H1 (cell line): ENCODE measurements around the gene ADK. TPM values are rescaled to one million over a fixed set of nuclear protein-coding genes. Genes with fewer than 3 reads are reported as not detected.

Experiments used
- CTCF ChIA-PET: fragments of 300-600 bp; sonication (Branson Sonifier 250); formaldehyde crosslinking; loops from one replicate; lab custom pipeline; 2021; ENCODE audit not compliant: partially characterized antibody; lab: Charles Lee
- POLR2A ChIA-PET: fragments of 300-600 bp; sonication (Branson Sonifier 250); formaldehyde crosslinking; loops from one replicate; lab custom pipeline; 2021; ENCODE audit warnings: inconsistent platforms; ENCODE audit not compliant: partially characterized antibody; lab: Charles Lee
- DNase-seq, 2 experiments: peaks; one replicate each; pipeline versions ENCODE4 v3.0.0 to v3.0.0-alpha.2; 2010 to 2022; ENCODE audit warnings: low spot score in 2 of 2, low read depth in 1 of 2, mixed read lengths in 1 of 2
- FAIRE-seq: peaks from 2 replicates; lab custom pipeline; 2011; peaks lifted over from hg19 to GRCh38; lab: Jason Lieb, UNC
- H2AFZ ChIP-seq: 2 replicates; pipeline ENCODE4 v1.8.1; 2012; ENCODE audit warnings: low read length, inconsistent platforms
- H2AK5ac ChIP-seq: 2 replicates; pipeline ENCODE4 v1.6.1; 2013; ENCODE audit warnings: low read depth, low read length
- H2BK120ac ChIP-seq: replicated peaks from 2 replicates; pipeline ENCODE3; 2013; ENCODE audit warnings: low read depth, low read length, inconsistent platforms
- H2BK12ac ChIP-seq: 2 replicates; pipeline ENCODE4 v1.6.1; 2013; ENCODE audit warnings: low read depth, low read length
- H2BK15ac ChIP-seq: 2 replicates; pipeline ENCODE4 v1.6.1; 2013; ENCODE audit warnings: low read length
- H2BK20ac ChIP-seq: 2 replicates; pipeline ENCODE4 v1.6.1; 2013; ENCODE audit warnings: low read length
- H2BK5ac ChIP-seq: 2 replicates; pipeline ENCODE4 v1.6.1; 2013; ENCODE audit warnings: low read depth, low read length
- H3K14ac ChIP-seq: 2 replicates; pipeline ENCODE4 v1.6.1; 2013; ENCODE audit warnings: inconsistent platforms; ENCODE audit not compliant: insufficient read length
- H3K18ac ChIP-seq: 2 replicates; pipeline ENCODE4 v1.6.1; 2013; ENCODE audit warnings: low read length; ENCODE audit errors: extremely low read depth
- H3K23ac ChIP-seq: 2 replicates; pipeline ENCODE4 v1.6.1; 2013; ENCODE audit warnings: inconsistent platforms; ENCODE audit not compliant: insufficient read length
- H3K23me2 ChIP-seq: 2 replicates; pipeline ENCODE4 v1.6.1; 2013; ENCODE audit warnings: low read depth, low read length
- H3K27ac ChIP-seq: 2 replicates; pipeline ENCODE4 v1.6.1; 2011; ENCODE audit warnings: low read depth, low read length, inconsistent platforms
- H3K27me3 ChIP-seq, 4 experiments: replicated peaks in 1 of 4; 1 replicate in 1 of 4; 2 replicates in 3 of 4; pipeline versions ENCODE4 v1.6.1 to v1.8.1; 2011 to 2013; ENCODE audit warnings: low read length in 3 of 4, mild to moderate bottlenecking in 3 of 4, inconsistent platforms in 2 of 4, mixed read lengths in 2 of 4, moderate library complexity in 1 of 4; ENCODE audit not compliant: control insufficient read depth in 3 of 4, insufficient read depth in 3 of 4; ENCODE audit errors: extremely low read depth in 1 of 4
- H3K36me3 ChIP-seq, 4 experiments: 2 replicates each; pipeline versions ENCODE4 v1.6.1 to v1.8.1; 2011 to 2013; ENCODE audit warnings: mild to moderate bottlenecking in 4 of 4, low read length in 3 of 4, moderate library complexity in 2 of 4, control low read depth in 1 of 4, inconsistent platforms in 1 of 4; ENCODE audit not compliant: insufficient read depth in 4 of 4, control insufficient read depth in 2 of 4
- H3K4ac ChIP-seq: replicated peaks from 2 replicates; pipeline ENCODE3; 2013; ENCODE audit warnings: low read length, low read depth, mixed read lengths, inconsistent platforms; ENCODE audit not compliant: insufficient read length
- H3K4me1 ChIP-seq, 4 experiments: replicated peaks in 1 of 4; 1 replicate in 1 of 4; 2 replicates in 3 of 4; pipeline versions ENCODE4 v1.6.1 to v1.8.1; 2011 to 2013; ENCODE audit warnings: low read length in 3 of 4, inconsistent platforms in 2 of 4, mixed read lengths in 1 of 4; ENCODE audit not compliant: insufficient read depth in 4 of 4, control insufficient read depth in 3 of 4
- H3K4me2 ChIP-seq, 2 experiments: 2 replicates each; pipeline versions ENCODE4 v1.6.1 to v1.8.1; 2011 to 2013; ENCODE audit warnings: low read depth in 2 of 2, low read length in 2 of 2, control low read depth in 1 of 2, inconsistent platforms in 1 of 2, mild to moderate bottlenecking in 1 of 2; ENCODE audit not compliant: insufficient read depth in 1 of 2
- H3K4me3 ChIP-seq, 4 experiments: fragments of 200-600, 300-600 bp in 1 of 4; sonication (generic), shearing (Covaris generic), sonication (Bioruptor Twin) in 1 of 4; 2 replicates each; pipeline versions ENCODE4 v1.5.1 to v1.8.1; 2011 to 2016; ENCODE audit warnings: low read length in 4 of 4, low read depth in 3 of 4, control low read depth in 2 of 4, inconsistent platforms in 2 of 4, mild to moderate bottlenecking in 2 of 4, mixed read lengths in 1 of 4, moderate library complexity in 1 of 4; ENCODE audit not compliant: insufficient read depth in 2 of 4; ENCODE audit errors: extremely low read depth in 1 of 4
- H3K56ac ChIP-seq: replicated peaks from 2 replicates; pipeline ENCODE3; 2013; ENCODE audit warnings: low read depth, mild to moderate bottlenecking, mixed read lengths, low read length, inconsistent platforms; ENCODE audit not compliant: insufficient read length
- H3K79me1 ChIP-seq: 2 replicates; pipeline ENCODE4 v1.6.1; 2013; ENCODE audit warnings: low read depth, low read length, control low read depth
- H3K79me2 ChIP-seq, 2 experiments: 2 replicates each; pipeline versions ENCODE4 v1.6.1 to v1.8.1; 2012 to 2013; ENCODE audit warnings: low read length in 2 of 2, mild to moderate bottlenecking in 2 of 2, inconsistent platforms in 1 of 2; ENCODE audit not compliant: insufficient read depth in 2 of 2, control insufficient read depth in 1 of 2
- H3K9ac ChIP-seq, 4 experiments: replicated peaks in 1 of 4; 1 replicate in 1 of 4; 2 replicates in 3 of 4; pipeline versions ENCODE4 v1.6.1 to v1.8.1; 2011 to 2013; ENCODE audit warnings: low read depth in 3 of 4, low read length in 3 of 4, control low read depth in 2 of 4, mild to moderate bottlenecking in 2 of 4, moderate library complexity in 2 of 4, inconsistent platforms in 1 of 4; ENCODE audit errors: extremely low read depth in 1 of 4
- H3K9me3 ChIP-seq, 2 experiments: 2 replicates each; pipeline versions ENCODE4 v1.6.1 to v1.8.1; 2012 to 2013; ENCODE audit warnings: mild to moderate bottlenecking in 2 of 2, moderate library complexity in 2 of 2, control low read depth in 1 of 2, inconsistent platforms in 1 of 2, low read depth in 1 of 2, low read length in 1 of 2, mixed read lengths in 1 of 2; ENCODE audit not compliant: insufficient read depth in 2 of 2
- H4K20me1 ChIP-seq, 2 experiments: replicated peaks in 1 of 2; 2 replicates each; pipeline versions ENCODE3 to v1.8.1; 2011 to 2013; ENCODE audit warnings: inconsistent platforms in 2 of 2, low read length in 2 of 2, mild to moderate bottlenecking in 1 of 2; ENCODE audit not compliant: insufficient read depth in 2 of 2, control insufficient read depth in 1 of 2
- H4K5ac ChIP-seq: 2 replicates; pipeline ENCODE4 v1.6.1; 2013; ENCODE audit warnings: low read length, low read depth, mixed read lengths, inconsistent platforms; ENCODE audit not compliant: insufficient read length
- H4K8ac ChIP-seq: 2 replicates; pipeline ENCODE4 v1.8.0; 2013; ENCODE audit warnings: mild to moderate bottlenecking, moderate library complexity, low read length, inconsistent platforms; ENCODE audit not compliant: insufficient read depth; ENCODE audit errors: extremely low read depth
- H4K91ac ChIP-seq: replicated peaks from 2 replicates; pipeline ENCODE3; 2013; ENCODE audit warnings: low read length, mixed read lengths, inconsistent platforms; ENCODE audit not compliant: insufficient read length
- CHD1 ChIP-seq: IDR thresholded peaks from 2 replicates; pipeline ENCODE4 v1.6.1; 2012; ENCODE audit warnings: low read depth, low read length, improper control_type of control experiment
- CHD2 ChIP-seq: IDR thresholded peaks from 2 replicates; pipeline ENCODE4 v1.6.1; 2012; ENCODE audit warnings: low read length, improper control_type of control experiment
- KDM5A ChIP-seq: fragments of 200-600 bp; IDR thresholded peaks from 2 replicates; pipeline ENCODE4 v1.7.1; 2012; ENCODE audit warnings: mild to moderate bottlenecking, low read length, inconsistent platforms, mixed read lengths
- MAFK ChIP-seq: IDR thresholded peaks from 2 replicates; pipeline ENCODE4 v1.6.1; 2012; ENCODE audit warnings: low read depth, mild to moderate bottlenecking, improper control_type of control experiment, low read length
- NRF1 ChIP-seq: IDR thresholded peaks from 2 replicates; pipeline ENCODE4 v1.6.1; 2011; ENCODE audit warnings: mild to moderate bottlenecking, low read depth, low read length, improper control_type of control experiment
- RBBP5 ChIP-seq: IDR thresholded peaks from 2 replicates; pipeline ENCODE4 v1.7.1; 2012; ENCODE audit warnings: low read depth, mild to moderate bottlenecking, inconsistent platforms, low read length, moderate library complexity, borderline replicate concordance
- TAF1 ChIP-seq: IDR thresholded peaks from 2 replicates; pipeline ENCODE4 v1.6.1; 2011; ENCODE audit warnings: mild to moderate bottlenecking, low read depth, low read length
- TCF12 ChIP-seq: IDR thresholded peaks from 2 replicates; pipeline ENCODE4 v1.6.1; 2011; ENCODE audit warnings: low read depth, mild to moderate bottlenecking, low read length
- USF2 ChIP-seq: IDR thresholded peaks from 2 replicates; pipeline ENCODE4 v1.6.1; 2011; ENCODE audit warnings: low read length, improper control_type of control experiment
- YY1 ChIP-seq: IDR thresholded peaks from 2 replicates; pipeline ENCODE4 v1.6.1; 2011; ENCODE audit warnings: low read depth, mild to moderate bottlenecking, low read length
- WGBS, 2 experiments: shearing (Covaris generic) in 1 of 2; methylation state at CpG; one replicate each; pipeline versions ENCODE4 v1.1.6 to v1.1.7; 2013 to 2015; ENCODE audit warnings: low lambda C conversion rate in 2 of 2, mixed read lengths in 2 of 2, inconsistent platforms in 1 of 2, low coverage in 1 of 2, missing lambda C conversion rate in 1 of 2; ENCODE audit not compliant: insufficient replicate concordance in 2 of 2, insufficient coverage in 1 of 2, insufficient read length in 1 of 2; ENCODE audit errors: extremely low coverage in 1 of 2, missing lambda C conversion rate in 1 of 2; 5-methylcytosine and 5-hydroxymethylcytosine counted together
- polyA plus RNA-seq, 7 experiments: library from polyadenylated mRNA; depleted of rRNA in 3 of 7; stranded (reverse) in 5 of 7; unstranded in 2 of 7; fragments of >200 nt in 5 of 7; fragments of 200-250 nt in 2 of 7; gene quantifications; 1 replicate in 5 of 7; 2 replicates in 1 of 7; 4 replicates in 1 of 7; pipeline versions ENCODE4 v1.2.1 to v1.2.3, GENCODE V29; 2011 to 2013; ENCODE audit warnings: missing spikeins in 2 of 7, mixed read lengths in 2 of 7
- total RNA-seq: library from RNA; stranded (reverse); fragmentation: NEBNext Ultra II Directional; extraction: Animal tissue kit (Norgen Biotek cat#: 25700); gene quantifications from 2 replicates; pipeline ENCODE4 v1.2.1, GENCODE V29; 2021
- TF ChIP-seq, protein P1 (sequence below): IDR thresholded peaks from 2 replicates; pipeline ENCODE4 v1.6.1; 2012; ENCODE audit warnings: low read length, inconsistent platforms

The ADK gene
- total and polyA plus RNA-seq, 2 of the 8 experiments (the other 6 are each of a cell fraction or from before 2014, with no cell fraction given) = 12.3 to 42.4 TPM

- H2BK15ac ChIP-seq = no peak overlapping the region
- TF ChIP-seq TCF12 (no peak), USF2 (no peak), YY1 (no peak), NRF1 (no peak), CHD2 (no peak), MAFK (no peak), CHD1 (no peak), TAF1 (no peak), RBBP5 (no peak), KDM5A (no peak)
- TF ChIP-seq, protein P1, sequence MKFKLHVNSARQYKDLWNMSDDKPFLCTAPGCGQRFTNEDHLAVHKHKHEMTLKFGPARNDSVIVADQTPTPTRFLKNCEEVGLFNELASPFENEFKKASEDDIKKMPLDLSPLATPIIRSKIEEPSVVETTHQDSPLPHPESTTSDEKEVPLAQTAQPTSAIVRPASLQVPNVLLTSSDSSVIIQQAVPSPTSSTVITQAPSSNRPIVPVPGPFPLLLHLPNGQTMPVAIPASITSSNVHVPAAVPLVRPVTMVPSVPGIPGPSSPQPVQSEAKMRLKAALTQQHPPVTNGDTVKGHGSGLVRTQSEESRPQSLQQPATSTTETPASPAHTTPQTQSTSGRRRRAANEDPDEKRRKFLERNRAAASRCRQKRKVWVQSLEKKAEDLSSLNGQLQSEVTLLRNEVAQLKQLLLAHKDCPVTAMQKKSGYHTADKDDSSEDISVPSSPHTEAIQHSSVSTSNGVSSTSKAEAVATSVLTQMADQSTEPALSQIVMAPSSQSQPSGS = no peak
- TF ChIP-seq, all 59 proteins: peak for 0
- Histone ChIP-seq H3K4me3 (no peak overlapping the region), H3K9me3 (no peaks in the 10 kb centered on the region), H2AFZ (no peak overlapping the region), H3K23ac (no peak overlapping the region), H2BK5ac (no peak overlapping the region), H3K4me1 (no peaks in the 10 kb centered on the region), H2BK20ac (no peak overlapping the region), H4K5ac (no peak overlapping the region), H3K79me1 (no peaks in the 10 kb centered on the region), H3K4ac (no peak overlapping the region), H4K20me1 (no peaks in the 10 kb centered on the region), H3K18ac (no peak overlapping the region), H4K91ac (no peak overlapping the region), H3K14ac (no peak overlapping the region), H2BK12ac (no peak overlapping the region), H2BK120ac (no peak overlapping the region), H3K27ac (no peak overlapping the region), H3K4me2 (no peak overlapping the region), H3K56ac (no peak overlapping the region), H3K79me2 (no peaks in the 10 kb centered on the region), H3K36me3 (no peaks in the 10 kb centered on the region), H3K9ac (no peak overlapping the region), H3K23me2 (no peaks in the 10 kb centered on the region), H2AK5ac (no peak overlapping the region), H4K8ac (no peak overlapping the region), H3K27me3 (no peaks in the 10 kb centered on the region)
- CTCF ChIA-PET = interaction anchor here (0.6 to 2.7 kb wide), 13 partner anchors 8 to 362 kb away, joined by 3 to 12 read pairs (median 3); no protein-coding TSS in a partner anchor
- POLR2A ChIA-PET = interaction anchor here (0.9 kb wide), 1 partner anchor 78 kb away, joined by 3 read pairs; no protein-coding TSS in a partner anchor
- DNase-seq (no peak), FAIRE-seq (no peak)
- WGBS, 2 experiments = 83% methylated on average over 3 of the region's 3 CpGs; no CpG with 5 or more reads in 1 of the 2 experiments
Observed at GRCh38 chr10:74738542-74738941, 587.5 kb downstream of the ADK start.
